CD4-positive, alpha-beta T cell treated with Interleukin-21 for 1 hour (primary cell): ENCODE measurements around the gene OSTN.

ENCODE experiments used
- DNase-seq: peaks from one replicate; pipeline ENCODE4 v3.0.0-alpha.2; 2020

Gene OSTN

DNA sequence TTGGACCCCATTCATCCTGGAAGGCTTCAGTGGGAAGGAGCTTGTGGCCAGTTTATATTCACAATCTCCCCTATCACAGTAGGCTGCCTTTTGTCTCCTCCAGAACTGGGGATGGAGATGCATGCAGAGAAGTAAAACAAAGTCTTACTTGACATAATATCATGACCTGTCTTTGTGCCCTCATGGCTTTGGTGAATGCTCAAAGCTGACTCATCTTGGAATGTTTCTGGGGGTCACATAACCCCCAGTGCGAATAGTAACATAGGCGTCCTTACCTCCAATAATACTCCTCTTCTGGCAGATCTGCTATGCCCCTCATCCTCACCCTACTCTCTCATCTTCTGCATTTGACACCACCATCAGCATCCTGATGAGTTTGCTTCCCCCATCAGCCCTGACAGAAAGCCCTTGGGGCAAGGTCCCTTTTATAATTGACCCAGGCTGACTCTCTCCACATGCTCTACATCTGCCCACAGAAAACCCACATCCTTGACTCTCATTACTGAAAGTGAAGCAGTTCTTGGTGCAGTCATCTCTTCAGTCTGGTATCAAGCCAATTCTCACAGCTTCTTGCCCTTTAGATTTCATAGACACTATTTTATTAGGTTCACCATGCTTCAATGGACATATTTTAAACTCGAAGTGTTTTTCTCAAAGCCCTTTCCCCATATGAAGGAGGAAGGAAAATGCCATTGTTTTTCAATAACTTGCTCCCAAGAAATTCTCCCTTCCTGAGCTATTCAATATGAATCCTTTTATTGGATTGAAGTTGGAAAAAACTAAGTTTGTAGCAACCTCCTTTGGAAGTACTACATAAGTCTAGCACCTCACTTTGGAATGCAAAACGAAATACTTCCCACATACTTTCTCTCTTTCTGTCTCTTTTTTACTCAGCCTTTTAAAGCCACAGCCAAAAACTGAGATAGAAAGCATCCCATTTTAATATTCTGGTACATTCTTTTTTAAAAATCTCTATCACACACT lies 36.6 kb downstream of the OSTN start:
- no peak for DNase-seq

DNA sequence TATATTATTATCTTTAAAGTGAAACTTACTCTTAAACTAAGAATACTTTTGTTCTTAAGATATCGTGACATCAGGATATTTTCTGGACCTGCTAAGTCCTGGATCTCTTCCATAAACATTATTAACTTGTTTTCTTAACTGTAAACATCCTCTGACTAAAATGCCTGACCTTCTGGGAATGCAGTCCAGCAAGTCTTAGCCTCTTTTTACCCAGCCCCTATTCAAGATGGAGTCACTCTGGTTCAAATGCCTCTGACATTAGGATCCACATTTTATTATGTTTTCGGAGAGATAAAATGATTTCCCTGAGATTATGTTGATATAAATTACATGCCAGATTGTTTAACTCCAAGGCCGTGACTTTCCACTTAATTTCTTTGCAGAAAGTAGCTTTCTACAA lies 37.6 kb downstream of the OSTN start:
- DNase-seq = no peak

DNA sequence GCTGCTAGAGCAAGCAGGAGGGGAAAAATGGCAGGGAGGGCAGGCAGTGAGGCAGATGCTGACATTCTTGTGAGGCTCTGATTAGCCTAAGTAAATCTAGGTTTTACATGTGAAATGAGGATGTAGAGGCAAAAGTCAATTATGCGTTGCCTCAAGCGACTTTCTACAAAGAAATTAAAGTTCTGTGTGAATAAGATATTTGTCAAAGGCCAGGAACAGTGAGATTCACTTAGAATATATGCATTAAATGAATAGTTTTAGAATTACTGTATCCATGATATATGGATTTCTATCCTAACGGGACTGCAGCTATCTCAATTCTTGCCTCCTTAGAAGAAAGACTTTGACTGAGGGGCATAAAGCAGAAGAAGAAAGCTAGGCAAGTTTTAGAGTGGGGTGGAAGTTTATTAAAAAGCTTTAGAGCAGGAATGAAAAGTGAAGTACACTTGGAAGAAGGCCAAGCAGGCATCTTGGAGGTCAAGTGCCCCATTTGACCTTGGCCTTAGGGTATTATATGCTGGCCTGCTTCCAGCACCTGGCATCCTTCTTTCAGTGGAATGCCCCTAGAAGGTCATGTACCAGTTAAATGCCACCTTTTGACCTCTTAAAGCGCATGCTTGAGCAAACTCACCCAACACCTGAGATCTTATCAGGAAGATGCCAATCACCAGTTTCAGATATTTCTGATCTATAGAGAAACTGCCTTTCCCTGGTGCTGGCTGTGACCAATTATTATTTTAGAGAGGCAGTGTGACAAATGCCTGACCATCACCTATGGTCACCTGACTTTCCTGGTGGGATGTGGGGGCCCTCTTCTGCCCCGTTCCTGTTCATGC lies 38.2 kb downstream of the OSTN start:
- no peak for DNase-seq

DNA sequence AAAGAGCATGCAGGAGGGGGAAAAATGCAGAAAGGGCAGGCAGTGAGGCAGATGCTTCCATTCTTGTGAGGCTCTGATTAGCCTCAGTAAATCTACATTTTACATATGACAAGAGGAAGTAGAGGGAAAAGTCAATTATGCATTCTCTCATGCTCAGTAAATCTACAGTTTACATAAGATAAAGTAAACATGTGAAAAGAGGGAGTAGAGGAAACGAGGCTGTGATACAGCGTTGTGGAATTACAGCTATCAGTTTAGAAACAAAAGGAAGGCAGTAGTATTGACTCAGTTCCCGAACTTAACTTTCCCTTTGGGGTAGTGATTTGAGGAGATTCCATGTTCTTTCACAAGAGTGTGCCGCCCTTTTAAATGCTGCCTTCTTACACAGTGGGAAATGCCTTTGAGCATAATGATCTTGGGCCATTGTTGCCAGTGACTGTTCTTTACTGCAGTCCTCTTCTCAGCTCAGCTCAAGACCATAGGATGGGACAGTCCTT lies 39.3 kb downstream of the OSTN start:
- no peak for DNase-seq

DNA sequence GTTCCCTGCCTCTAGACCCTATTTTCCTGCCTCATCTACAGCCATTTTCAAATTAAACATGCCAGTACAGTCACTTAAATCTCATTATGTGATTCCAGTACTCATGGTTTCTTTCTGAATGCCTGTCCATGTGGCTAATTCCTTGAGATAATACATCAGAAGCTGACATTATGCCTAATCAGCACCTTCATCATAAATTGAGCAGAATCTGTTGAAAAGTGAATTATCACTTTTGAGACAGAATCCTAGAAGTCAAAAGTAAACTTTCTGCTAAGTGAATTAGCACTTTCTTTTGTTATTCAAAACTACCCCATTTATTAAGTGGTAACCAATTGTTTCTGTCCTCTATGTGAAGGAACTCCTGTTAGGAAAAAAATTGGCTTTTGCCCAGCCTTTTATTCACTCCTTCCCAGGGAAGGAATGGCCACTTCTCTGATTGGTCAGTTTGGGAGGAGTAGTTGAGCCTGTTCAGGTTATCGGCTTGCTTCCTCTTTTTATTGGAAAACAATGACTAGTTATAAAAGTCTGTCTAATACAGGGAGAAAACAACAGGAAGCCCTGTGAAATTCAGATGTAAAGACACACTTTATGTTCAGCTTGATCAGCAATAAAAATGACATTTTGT lies 40.5 kb downstream of the OSTN start:
- DNase-seq = no peak

DNA sequence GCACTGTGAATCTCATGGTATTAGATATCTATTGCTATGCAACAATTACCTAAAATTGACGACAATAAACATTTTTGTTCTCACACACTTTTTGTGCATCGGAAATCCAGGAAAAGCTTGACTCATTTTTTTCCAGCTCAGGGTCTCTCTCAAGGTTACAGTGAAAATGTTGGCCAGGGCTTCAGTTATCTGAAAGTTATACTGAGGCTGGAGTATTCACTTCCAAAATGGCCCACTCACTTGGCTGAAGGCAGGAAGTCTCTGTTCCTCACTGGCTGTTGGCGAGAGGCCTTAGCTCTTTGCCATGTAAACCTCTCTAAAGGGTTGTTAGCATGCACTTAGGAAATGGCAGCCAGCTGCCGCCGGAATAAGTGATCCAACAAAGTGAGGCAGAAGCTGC lies 41.4 kb downstream of the OSTN start:
- no peak for DNase-seq

DNA sequence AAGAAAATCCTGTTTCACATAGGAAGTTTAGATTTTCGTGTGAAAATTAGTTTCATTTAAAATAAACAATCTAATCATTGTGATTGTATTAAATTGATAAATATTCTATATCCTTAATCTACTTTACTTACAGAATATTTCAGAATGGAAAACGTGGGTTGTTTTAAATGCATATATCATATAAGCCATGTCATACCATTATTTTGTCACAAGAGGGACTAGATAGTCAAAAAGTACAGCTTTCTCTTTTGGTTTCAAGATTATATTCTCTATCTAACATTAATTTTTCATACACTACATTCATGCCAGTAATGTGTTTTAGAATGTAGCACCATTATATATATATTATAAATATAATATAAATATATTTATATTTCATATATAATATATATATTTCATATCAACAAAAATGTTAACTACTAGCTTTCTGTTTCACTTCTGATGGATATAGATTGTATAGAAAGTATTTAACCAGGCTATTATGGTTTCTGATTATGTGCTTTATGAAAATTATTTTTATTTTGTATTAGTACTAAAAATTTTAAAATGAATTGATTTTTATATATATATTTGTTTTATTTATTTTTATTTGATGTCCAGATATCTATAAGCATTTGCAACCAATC lies 45.3 kb downstream of the OSTN start:
- peak; percentile 17 for DNase-seq

DNA sequence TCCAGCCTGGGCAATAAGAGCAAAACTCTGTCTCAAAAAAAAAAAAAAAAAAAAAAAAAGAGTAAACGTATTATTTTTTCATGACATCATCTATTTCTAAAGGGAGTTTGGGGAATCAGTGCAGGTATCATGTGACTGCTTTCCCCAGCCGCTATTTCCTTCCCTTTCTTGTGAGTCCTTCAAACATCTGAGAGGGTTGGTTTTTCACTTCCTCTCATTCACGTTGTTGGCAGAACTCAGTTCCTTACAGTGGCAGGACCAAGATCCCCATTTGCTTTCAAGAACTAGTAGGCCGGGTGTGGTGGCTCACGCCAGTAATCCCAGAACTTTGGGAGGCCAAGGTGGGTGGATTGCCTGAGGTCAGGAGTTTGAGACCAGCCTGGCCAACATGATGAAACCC lies 47.0 kb downstream of the OSTN start:
- peak; percentile 46 for DNase-seq

DNA sequence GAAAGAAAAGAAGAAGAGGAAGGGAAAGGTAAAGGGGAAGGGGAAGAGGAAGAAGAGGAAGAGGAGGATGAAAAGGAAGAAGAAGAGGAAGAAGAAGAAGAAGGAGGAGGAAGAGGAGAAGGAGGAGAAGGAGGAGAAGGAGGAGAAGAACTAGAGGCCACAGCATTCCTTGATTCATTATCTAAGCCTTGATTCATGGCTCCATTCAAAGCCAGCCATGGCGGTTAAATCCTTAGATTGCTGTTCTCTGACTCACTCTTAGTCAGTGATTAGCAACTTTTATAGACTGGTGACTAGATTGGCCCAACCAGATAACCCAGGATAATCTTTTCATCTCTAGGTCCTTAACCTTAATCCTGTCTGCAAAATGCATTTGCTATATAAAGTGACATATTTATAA lies 47.6 kb downstream of the OSTN start:
- no peak for DNase-seq

DNA sequence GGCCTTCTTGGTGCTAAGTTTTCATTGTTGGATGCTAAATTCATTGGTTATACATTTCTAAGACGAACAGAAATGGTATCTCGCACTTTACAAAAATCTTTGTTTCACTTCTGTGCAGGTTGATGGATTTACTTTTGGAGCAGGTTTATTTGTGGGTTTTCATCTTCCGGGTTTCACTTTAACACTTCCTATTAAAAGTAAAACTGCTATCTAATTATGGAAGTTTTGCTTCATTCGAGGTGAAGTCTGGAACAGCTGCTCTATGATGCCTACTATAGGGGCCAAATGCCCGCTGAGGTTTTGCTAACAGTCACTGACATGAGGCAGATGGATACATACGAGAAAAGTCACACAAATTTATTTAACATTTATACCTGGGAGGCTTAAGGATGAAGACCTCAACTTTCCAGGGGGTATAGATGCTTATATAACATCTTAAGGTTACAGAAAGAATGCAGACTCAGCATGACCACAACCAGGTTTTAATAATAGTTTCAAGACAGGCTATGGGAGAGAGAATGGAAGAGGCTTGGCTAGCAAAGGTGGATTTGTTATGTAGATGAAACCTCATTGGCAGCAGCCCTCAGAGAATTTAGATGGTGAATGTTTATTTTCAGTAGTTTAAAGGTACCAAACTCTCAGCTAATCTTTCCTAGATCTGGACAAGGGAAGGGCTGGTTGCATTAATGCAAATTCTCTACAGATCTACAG lies 54.2 kb downstream of the OSTN start:
- no peak for DNase-seq

DNA sequence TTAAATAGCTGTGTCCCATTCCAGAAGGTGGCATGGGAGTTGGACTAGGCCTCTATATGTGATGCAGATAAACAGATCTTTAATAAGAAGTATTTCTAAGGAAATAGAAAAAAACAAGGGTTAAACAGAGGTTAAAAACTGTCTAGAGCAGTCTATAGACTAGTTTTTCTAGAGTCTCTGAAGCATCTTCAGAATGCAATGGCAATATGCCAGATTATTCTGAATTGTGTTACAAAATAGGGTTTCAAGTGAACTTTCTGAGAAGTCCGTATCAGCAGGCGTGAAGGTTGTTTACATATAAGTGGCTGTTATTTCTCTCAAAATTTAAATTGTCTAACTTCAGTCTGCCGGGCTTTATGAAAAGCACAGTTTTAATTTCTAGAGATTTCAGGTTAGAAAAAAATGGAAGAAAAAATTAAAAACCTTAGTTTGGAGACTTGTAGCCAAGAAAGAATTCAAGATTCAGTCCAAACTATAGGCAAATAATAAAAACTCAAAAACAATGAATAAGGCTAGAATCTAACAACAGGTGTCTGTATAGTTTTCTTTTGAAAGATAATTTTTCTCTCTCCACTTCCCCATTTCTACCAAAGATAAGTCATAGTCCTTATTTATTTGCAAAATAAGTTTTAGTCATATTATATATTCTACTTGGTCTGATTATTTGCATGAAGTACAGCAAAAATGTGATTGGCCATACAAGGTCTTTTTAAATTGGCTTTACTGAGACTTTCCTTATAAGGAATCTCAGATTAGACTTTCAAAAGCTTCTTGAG lies 55.2 kb downstream of the OSTN start:
- DNase-seq = no peak

DNA sequence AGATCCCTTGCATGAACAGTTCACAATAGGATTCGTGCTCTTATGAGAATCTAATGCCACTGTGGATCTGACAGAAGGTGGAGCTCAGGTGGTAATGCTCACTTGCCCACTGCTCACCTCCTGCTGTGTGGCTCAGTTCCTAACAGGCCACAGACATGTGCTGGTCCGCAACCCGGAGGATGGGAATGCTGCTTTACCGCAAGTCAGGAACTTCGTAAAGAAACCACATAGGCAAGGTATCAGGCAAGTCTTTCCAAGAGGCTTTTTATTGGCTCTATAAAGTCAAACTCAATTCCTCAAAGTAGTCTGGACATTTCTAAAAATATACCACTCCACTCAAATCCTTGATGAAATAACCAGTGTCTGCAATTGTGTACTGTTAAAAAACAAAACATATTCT lies 56.1 kb downstream of the OSTN start:
- no peak for DNase-seq

DNA sequence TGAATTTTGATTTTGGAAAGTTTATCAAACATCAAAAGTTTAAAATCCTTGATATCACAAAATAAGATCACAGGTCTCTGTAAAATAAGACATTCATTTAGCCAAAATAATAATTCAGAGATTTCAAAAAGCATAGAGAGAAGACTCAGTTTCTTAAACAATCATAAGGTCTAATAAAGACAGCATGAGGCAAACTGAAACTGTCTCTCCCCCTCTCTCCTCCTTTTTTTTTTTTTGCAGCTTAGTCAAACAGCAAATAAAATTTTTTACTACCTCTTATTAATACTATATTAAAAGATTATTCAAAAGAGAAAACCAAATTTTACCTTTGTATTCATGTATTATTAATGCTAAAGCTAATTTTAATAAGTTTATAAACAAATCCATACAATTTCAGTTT lies 57.4 kb downstream of the OSTN start:
- no peak for DNase-seq

DNA sequence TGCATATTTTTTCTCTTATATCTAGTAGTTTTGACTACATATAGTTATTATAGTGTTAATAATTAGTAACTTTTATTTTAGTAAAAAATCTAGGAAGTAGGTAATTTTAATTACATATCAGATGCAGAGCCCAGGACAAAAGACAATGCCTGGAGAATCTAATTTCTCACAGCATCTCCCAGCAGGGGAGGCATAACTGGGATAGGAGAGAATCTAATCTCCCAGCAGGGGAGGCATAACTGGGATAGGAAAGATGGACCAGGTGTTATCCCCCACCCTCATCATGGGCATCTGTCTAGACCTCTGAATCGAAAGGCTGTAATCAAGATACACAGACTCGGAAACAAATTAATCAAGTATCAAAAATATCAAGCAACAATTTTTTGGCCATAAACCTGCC lies 58.2 kb downstream of the OSTN start:
- no peak for DNase-seq

DNA sequence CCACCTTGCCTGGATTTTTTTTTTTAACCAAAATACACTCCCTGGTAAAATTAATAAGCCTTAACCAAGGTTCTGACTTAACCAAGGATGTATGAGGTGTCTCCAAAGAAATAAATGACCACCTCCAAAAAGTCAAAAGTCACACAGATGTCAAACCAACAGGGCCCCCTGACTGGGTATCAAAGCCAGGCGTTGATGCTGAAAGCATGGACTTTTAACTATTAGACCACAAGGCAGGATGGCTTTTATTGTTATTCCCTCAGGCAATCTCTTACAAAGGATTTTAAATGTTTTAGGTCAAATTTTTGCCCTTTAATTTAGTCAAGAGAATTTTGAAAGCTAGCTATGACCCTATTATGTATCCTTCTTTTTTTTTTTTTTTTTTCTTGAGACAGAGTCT lies 60.4 kb downstream of the OSTN start:
- no peak for DNase-seq

DNA sequence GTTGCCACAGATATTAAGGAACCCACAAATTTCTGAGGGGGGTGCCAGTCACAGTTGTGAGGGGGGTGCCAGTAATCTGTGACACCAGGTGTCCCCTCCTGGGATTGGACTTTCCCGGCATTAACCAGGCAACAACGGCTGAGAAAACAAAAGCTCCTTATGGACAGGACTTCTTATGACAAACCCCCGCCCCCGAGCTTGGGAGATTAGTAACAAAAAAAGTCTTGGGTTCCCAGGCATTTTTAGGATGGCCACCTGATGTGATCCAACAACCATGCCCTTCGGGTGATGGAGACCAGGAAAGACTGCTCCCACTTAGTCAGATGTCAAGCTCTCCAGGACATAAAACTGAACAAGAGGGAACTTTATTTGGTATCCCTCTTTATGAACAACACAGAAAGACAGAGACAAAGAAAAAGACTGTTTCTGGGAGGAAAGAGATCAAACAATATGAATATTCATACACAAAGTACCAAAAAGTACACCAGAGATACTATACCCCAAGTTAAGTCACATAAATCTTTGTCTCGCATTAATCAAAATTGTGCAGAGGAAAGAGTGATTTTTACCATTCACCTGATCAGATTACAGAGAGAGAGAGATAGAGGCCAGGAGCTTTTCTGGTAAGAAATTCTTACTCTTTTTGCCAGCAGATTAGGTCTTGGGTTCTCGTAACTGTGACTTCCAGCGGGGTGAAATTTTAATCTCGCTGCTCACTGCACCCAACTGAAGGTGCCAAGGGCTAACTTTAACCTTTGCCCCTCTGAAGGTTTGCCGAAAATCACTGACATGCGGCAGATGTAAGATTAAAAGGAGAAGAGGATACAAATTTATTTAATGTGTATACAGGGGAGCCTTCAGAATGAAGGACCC lies 61.6 kb downstream of the OSTN start:
- DNase-seq = no peak

DNA sequence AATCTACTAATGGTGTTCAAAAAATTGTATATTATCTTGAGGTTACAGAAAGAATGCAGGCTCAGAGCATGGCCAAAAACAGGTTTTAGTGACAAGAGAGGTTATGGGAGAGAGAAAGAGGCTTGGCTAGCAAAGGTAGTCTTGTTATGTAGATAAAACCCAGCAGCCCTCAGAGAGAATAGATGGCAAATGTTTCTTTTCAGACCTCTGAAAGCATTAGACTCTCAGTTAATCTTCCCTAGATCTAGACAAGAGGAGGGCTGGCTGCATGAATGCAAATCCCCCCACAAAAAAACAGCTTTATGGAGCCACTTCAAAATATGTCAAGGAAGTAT lies 62.2 kb downstream of the OSTN start:
- no peak for DNase-seq

DNA sequence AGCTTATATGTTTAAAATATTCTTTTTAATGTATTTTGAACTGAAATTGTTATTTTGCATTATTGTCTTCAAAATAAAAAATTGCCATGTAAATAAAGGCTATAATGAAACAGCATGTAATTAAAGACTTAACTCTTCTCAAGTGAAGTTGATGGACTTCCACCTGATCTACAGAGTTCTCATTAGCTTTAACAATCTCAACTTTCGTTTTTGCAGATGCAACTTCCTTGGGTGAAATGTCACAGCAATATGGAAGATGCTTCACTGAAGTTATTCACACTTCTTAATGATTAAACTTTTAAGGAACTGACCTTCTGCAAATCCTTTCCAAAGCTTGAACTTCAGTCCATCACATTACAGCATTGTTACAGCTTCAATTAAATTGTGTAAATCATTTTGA lies 63.6 kb downstream of the OSTN start:
- DNase-seq = no peak

DNA sequence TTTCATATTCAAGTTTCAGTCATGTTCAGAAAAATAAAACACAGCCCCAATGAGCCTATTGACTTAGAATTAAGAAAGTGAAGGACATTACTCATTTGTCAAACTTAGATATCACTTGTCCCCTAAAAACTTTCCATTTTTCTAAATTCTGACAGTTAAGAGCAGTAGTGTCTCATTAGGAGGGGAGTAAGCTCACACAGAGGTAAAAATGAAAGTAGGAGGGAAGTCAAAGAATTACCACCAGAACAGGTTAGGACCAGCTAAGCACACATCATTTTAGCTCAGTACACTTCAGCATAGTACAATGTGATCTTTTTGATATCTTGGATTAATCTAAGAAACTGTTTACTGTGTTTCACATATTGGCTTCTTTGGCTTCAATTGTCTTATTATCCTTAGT lies 64.3 kb downstream of the OSTN start:
- DNase-seq = no peak

DNA sequence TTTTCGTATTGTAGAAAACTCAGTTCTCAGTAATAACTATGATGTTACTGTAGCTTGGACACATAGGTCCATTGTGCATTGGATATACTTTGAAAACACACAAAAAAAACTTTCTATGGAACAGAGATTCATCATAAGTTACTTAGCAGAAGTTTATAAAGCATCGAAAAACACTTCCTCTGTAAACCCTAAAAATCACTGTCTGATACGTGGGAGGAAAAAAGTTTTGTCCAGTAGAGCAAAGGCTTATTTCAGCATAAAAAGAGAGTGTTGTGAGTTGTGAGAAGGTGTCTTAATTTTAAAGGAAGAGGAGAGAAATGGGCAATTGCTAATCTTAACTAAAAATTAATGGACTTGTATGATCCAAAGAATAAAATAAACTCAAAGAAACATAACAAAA lies 64.8 kb downstream of the OSTN start:
- DNase-seq = no peak

DNA sequence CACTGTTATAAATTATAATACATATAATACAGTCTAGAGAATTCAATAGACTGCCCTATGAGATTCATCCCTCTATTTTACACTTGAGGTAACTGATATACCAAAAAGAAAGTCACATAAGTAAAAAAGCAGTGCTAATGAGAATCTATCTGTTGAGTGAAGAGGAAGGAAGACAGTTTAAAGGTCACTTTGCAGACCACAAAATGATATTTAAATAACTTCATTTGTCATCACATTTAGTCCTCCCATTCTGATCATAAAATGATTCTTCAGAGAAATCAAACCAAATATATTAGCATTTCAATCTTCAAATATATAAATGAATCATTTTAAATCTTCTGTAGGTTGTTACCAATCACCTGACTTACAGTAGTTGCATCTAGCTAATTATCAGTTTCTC lies 69.7 kb downstream of the OSTN start:
- DNase-seq = no peak
